VCaP (cell line): ENCODE measurements around the gene IGBP1.
"Not testable (repeated sequence)": the region's sequence is repeated elsewhere in the genome, so short reads cannot be mapped to it uniquely, and the experiment has no call there.

ENCODE experiments used
- H3K27ac ChIP-seq: fragments of 450-650 bp; 2 replicates; pipeline ENCODE4 v1.5.1; 2017
- CTCF ChIP-seq: fragments of 450-650 bp; conservative IDR thresholded peaks from 2 replicates; pipeline ENCODE4 v1.5.1; 2017; ENCODE audit warnings: mild to moderate bottlenecking, moderate library complexity

Gene IGBP1

DNA sequence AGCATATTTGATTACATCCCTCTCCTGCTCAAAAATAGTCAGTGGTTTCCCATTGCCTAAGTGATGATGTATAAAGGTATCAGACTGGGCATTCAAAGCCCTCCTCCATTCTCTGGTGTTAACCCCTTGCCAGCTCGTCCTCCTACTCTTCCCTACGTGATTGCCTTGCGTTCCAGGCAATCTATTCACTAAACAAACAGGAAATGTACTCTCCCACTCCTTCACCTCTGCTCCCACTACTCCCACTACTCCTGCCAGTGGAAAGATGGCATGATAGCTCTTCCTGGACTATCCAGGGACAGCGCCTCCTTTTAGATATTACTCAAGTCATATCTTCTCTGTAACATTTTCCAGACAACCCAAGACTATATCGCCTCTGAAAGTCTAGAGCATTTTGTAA is 49.8 kb downstream of the IGBP1 start:
- H3K27ac ChIP-seq, result no peak overlapping the region
- no peak for TF ChIP-seq CTCF

DNA sequence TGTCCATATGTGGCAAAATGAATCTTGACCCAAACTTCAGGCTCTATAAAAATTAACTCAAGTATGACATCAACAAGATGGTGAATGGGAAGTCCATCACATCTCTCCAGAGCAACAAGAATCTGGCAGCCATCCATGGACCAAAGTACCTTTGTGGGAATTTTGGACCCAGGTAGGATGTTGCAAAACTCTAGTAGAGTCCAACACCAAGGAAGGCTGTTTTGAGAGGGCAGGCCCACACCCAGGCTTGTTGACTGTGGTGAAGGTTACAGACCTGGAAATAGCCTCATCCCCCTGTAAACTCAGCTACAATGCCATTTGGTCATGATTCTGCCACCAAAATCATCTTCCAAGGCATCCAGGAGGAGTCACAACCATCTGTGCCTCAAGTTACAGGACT is 57.0 kb downstream of the IGBP1 start:
- no peak overlapping the region for H3K27ac ChIP-seq

GRCh38 chrX:70196961-70197720 is 63.9 kb downstream of the IGBP1 start:
- TF ChIP-seq CTCF, result peak; percentile 77
- no peak overlapping the region for H3K27ac ChIP-seq

More for the DNA sequence above, 57.0 kb downstream of the IGBP1 start:
- no peak for TF ChIP-seq CTCF

- H3K27ac ChIP-seq, result no peak overlapping the region
- TF ChIP-seq CTCF, result no peak
Observed at GRCh38 chrX:70201732-70202131, 68.5 kb downstream of the IGBP1 start.

DNA sequence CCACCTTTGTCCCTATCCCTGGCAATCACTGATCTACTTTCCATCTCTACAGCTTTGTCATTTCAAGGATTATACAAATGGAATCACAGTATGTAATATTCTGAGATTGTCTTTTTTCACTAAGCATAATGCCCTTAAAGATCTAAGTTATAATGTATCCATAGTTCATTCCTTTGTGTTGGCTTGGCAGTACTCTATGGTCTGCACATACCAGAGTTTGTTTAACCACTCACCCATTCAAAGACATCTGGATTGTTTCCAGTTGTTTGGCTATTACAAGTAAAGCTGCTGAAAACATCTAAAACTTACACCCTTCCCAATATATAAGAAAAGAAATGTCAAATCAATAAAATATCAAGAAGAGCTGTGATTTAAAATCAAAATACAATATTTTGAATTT is 75.2 kb downstream of the IGBP1 start:
- no peak for TF ChIP-seq CTCF
- H3K27ac ChIP-seq, result no peak overlapping the region

DNA sequence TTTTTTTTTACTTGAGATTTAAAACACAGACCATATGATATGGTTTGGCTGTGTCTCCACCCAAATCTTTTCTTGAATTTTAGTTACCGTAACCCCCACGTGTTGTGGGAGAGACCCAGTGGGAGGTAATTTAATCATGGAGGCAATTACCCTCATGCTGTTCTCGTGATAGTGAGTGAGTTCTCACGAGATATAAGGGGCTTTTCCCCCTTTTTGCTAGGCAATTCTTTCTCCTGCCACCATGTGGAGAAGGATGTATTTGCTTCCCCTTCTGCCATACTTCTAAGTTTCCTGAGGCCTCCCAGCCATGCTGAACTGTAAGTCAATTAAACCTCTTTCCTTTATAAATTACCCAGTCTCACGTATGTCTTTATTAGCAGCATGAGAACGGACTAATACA is 76.3 kb downstream of the IGBP1 start:
- not testable (repeated sequence) for H3K27ac ChIP-seq
